ENCODE results near the gene JADE1. TPM values are rescaled to one million over a fixed set of nuclear protein-coding genes. Genes with fewer than 3 reads are reported as not detected.

The JADE1 gene
- total RNA-seq, 1 experiment from 2014 or later = 192 TPM

DNA sequence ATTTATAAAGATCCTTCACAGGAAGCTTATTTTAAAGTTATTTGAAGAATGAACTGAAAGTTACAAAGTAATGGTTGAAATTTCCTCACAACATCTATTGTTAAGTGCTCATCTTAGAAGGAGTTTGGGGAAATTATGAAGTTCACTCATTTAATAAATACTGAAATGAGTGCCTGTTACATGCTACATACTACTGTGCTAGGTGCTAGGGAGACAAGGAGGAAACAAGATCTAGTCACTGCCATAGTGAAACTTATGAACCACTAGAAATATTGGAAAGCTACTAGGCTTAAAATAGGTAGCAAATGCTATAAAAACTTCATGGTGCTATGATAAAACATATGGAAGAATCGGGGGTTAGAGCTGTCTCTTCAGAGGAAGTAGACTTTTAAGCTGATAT is 97.1 kb downstream of the JADE1 start:
- DNase-seq = no peak
- no peaks in the 10 kb centered on the region for H3K27me3 Mint-ChIP-seq (ENCODE audit: low read depth)
- H3K23ac ChIP-seq (ENCODE audit: insufficient read length, low read depth, low read length) = no peak overlapping the region

More for the DNA sequence above, 97.1 kb downstream of the JADE1 start:
- H2BK5ac ChIP-seq (ENCODE audit: insufficient read length, low read length) = no peak overlapping the region
- H3K27ac ChIP-seq (ENCODE audit: insufficient read length, low read depth, low read length) = no peak overlapping the region
- no peak overlapping the region for H2BK12ac ChIP-seq (ENCODE audit: insufficient read length, low read depth, low read length)
- H3K9me3 Mint-ChIP-seq = no peaks in the 10 kb centered on the region
- H3K4me3 Mint-ChIP-seq = no peak overlapping the region
- no peaks in the 10 kb centered on the region for H4K20me1 ChIP-seq (ENCODE audit: control insufficient read depth, insufficient read depth, insufficient read length)
- no peak overlapping the region for H2BK120ac ChIP-seq (ENCODE audit: low read depth, low read length, poor library complexity, severe bottlenecking)
- H2AFZ ChIP-seq (ENCODE audit: low read length) = no peak overlapping the region
- WGBS (ENCODE audit: extremely low coverage, insufficient read length, low lambda C conversion rate) = no CpG with 5 or more reads among the region's 1 CpG
- no peaks in the 10 kb centered on the region for H3K9me3 ChIP-seq (ENCODE audit: control insufficient read depth, low read depth, low read length)
- H3K27me3 ChIP-seq (ENCODE audit: insufficient read depth, low read length) = no peaks in the 10 kb centered on the region
- no peaks in the 10 kb centered on the region for H3K36me3 Mint-ChIP-seq (ENCODE audit: insufficient read depth in 1 of 3, low read depth in 3 of 3)
- H3K4me2 ChIP-seq (ENCODE audit: insufficient read depth, insufficient read length, low read length) = no peak overlapping the region
- H4K91ac ChIP-seq (ENCODE audit: insufficient read length, low read depth, low read length) = no peak overlapping the region
- H4K5ac ChIP-seq (ENCODE audit: insufficient read length, low read depth, low read length) = no peak overlapping the region
- no peak overlapping the region for H2BK15ac ChIP-seq (ENCODE audit: low read depth, low read length)
- H3K9ac ChIP-seq (ENCODE audit: extremely low read depth, insufficient read length, low read length) = no peak overlapping the region
- no peak overlapping the region for H3T11ph ChIP-seq (ENCODE audit: low read length)
- H3K4me1 Mint-ChIP-seq = no peaks in the 10 kb centered on the region
- no peaks in the 10 kb centered on the region for H3K79me2 ChIP-seq (ENCODE audit: insufficient read depth, low read length)
- H3K27ac Mint-ChIP-seq = no peak overlapping the region
- H2BK20ac ChIP-seq (ENCODE audit: low read depth, low read length, poor library complexity, severe bottlenecking) = no peak overlapping the region
- H3K23me2 ChIP-seq (ENCODE audit: insufficient read length, low read depth, low read length, poor library complexity, severe bottlenecking) = no peaks in the 10 kb centered on the region
- no peak overlapping the region for H2AK5ac ChIP-seq (ENCODE audit: insufficient read length, low read length)
- H3K56ac ChIP-seq (ENCODE audit: insufficient read length, low read depth, low read length) = no peak overlapping the region
- H3K79me1 ChIP-seq (ENCODE audit: insufficient read depth, low read depth, low read length, poor library complexity, severe bottlenecking) = no peaks in the 10 kb centered on the region
- H3K4ac ChIP-seq (ENCODE audit: low read depth, low read length) = no peak overlapping the region
- no peak overlapping the region for H3K18ac ChIP-seq (ENCODE audit: insufficient read length, low read depth, low read length)
- H3K14ac ChIP-seq (ENCODE audit: insufficient read depth, low read length) = no peak overlapping the region
- no peak overlapping the region for H4K8ac ChIP-seq (replicated peaks; ENCODE audit: insufficient read length, low read depth, low read length)
- H3K4me1 ChIP-seq (ENCODE audit: insufficient read depth, low read length) = no peaks in the 10 kb centered on the region
- TF ChIP-seq, protein P1, sequence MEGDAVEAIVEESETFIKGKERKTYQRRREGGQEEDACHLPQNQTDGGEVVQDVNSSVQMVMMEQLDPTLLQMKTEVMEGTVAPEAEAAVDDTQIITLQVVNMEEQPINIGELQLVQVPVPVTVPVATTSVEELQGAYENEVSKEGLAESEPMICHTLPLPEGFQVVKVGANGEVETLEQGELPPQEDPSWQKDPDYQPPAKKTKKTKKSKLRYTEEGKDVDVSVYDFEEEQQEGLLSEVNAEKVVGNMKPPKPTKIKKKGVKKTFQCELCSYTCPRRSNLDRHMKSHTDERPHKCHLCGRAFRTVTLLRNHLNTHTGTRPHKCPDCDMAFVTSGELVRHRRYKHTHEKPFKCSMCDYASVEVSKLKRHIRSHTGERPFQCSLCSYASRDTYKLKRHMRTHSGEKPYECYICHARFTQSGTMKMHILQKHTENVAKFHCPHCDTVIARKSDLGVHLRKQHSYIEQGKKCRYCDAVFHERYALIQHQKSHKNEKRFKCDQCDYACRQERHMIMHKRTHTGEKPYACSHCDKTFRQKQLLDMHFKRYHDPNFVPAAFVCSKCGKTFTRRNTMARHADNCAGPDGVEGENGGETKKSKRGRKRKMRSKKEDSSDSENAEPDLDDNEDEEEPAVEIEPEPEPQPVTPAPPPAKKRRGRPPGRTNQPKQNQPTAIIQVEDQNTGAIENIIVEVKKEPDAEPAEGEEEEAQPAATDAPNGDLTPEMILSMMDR (conservative IDR thresholded peaks at IDR 0.05) = no peak

All from H9 (cell line).